Left kidney (tissue), 2 donors: ENCODE data around the gene AKAP13. TPM values are rescaled to one million over a fixed set of nuclear protein-coding genes. Genes with fewer than 3 reads are reported as not detected.

Experiments
- DNase-seq: peaks from one replicate; pipeline ENCODE4 v3.0.0-alpha.2; 2013
- polyA plus RNA-seq: library from polyadenylated mRNA; unstranded; fragments of 120-200 nt; gene quantifications from one replicate; pipeline ENCODE4 v1.2.1, GENCODE V29; 2013; ENCODE audit not compliant: insufficient read length

AKAP13 gene
- polyA plus RNA-seq, 1 donor: 101 TPM

DNA sequence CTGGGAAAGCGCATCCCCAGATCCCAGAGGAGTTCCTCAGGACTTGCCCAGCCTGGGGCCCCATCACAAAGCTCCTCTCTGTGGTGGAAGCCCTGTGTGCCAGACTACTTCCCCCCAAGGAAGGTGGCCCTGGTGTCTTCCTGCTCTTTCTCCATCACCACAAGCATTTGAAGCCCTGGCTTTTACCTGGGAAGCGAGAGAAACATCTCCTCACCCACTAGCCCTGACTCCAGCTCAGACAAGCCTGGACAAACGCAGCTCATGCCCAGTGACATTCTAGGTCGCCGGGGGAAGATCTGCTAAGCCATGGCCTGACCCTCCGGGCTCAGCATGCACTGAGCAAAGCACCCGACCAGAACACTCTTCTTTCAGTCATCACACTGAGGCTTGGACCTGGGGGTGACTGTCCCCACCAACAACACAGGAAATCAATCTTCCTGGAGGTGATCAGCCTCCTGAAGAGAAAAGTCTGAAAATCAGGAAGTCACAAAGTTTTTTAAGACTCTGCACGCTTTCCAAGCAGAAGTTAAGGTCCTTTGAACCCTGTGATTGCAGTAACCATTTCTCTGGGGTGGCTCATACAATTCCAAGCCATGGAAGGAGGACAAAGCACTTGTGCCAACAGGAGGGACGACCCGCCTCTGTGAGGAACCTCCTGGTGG lies 373.5 kb downstream of the AKAP13 start:
- no peak for DNase-seq

DNA sequence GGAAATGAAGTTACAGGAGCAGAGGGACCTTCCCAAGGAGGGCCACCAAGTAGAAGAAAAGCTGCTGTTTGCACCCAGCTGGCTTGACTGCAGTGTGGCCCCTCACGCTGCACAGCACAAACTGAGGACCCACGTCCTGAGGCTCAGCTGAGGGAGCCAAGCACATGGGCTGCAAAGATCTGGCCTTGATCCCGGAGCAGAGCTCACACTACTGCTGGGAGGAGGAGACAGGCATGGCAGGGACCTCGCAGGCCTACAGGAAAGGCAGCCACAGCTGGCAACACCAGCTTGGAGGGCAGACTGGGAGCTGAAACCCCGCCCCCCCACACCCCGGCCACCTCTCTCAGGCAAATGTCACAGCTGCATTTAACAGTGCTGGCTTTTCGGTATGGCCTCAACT lies 374.6 kb downstream of the AKAP13 start:
- DNase-seq: no peak

DNA sequence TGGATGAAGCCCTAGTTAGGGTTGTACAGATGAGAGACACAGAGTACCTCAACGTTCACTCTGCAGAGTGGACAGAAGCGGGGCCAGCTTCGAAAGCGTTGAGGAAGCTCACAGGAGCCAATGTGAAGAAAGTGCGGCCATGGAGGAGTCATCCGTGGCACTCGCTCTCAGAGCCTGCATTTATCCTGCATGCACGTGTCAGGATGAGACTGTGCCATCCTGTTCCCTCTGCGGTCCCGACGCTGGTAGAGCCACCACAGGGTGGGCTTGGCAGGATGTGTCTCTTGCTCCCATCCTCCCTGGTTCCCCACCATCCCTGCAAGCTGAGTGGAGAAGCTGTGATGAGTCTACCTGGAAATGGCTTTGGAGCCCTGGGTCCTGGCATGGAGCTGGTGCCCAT lies 375.1 kb downstream of the AKAP13 start:
- no peak for DNase-seq

DNA sequence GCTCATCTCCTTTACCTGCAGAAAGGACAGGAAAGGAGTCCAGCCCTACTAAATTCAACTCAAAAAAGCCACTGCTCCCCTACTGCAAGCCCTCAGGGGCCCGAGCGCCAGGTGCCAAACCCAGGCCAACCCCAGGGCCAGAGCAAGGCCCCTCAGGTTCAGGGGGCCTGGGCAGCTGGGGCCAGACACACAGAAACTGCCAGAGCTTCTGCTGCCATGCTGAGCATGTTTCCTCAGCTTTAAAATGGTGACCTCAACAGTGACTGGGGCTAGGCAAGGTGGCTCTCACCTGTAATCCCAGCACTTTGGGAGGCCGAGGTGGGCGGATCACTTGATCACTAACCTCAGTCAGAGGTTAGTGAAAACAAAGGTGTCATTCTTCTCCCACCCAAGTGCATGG lies 375.5 kb downstream of the AKAP13 start:
- no peak for DNase-seq

DNA sequence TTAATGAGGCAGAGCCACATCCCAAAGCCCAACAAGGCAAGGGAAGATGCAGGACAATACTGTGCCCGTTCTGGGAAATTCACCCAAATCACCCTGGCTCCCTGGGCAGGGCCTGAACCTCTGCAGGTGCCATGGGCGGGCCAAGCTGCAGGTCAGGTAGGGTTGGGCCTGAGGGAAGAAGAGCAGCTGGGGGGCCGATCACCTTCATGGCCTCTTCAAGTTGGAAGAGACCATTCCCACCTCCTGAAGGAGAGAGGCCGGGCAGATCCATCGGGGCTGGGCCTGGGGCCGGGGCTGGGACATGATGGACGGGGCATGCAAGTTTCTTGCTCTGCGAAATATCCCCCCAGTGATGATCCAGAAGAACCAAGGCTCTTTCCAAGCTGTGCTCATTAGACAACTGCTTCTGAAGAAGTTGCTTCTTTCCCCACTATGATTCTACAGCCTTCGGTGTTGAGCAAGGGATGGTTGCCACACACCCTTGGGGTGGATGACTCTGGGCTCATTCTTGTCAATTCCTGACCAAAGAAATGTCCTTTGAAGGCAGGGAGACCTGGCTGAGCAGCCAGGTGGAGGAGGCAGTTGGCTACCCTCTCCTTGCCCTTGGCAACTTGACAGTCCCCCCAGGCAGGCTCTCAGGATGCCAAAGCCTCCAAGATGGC lies 376.1 kb downstream of the AKAP13 start:
- no peak for DNase-seq

DNA sequence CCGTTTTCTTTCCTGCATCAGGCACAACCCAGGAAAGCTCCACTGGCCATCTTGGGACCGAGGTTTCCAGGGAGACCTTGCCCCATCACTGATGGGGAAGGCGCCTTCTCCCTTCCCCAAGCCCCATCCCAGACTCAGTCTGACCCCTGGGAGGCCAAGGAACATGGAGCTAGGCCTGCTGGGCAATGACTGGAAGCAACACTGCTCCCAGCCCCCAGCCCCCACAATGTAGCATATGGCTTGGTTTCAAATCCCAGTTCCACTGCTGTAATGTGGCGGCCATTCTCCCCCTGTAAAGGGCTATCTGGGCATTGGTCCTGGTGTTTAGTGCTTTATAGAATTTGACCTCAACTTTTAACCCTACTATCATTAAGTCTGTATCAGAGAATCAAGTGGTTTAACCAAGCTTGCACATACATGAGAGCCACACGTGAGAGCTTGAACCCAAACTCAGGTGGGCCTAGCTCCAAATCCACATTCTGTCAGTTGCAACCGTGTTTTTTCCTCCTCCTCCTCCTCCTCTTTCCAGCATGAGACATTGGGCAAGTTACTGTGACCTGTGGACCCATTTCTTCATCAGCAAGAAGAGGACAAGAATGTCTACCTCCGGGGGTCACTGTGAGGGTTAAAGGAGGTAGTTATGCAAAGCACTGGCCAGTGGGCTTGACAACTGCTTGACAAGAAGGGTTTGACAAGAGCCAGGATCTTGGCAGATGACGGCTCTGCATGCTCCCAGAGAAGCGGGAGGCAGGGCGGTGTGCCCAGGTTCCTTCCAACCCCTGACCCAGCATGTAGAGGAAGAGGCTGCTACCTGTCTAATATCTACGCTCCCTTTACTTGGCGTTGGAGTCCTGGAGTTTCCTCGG lies 376.9 kb downstream of the AKAP13 start:
- DNase-seq: no peak

DNA sequence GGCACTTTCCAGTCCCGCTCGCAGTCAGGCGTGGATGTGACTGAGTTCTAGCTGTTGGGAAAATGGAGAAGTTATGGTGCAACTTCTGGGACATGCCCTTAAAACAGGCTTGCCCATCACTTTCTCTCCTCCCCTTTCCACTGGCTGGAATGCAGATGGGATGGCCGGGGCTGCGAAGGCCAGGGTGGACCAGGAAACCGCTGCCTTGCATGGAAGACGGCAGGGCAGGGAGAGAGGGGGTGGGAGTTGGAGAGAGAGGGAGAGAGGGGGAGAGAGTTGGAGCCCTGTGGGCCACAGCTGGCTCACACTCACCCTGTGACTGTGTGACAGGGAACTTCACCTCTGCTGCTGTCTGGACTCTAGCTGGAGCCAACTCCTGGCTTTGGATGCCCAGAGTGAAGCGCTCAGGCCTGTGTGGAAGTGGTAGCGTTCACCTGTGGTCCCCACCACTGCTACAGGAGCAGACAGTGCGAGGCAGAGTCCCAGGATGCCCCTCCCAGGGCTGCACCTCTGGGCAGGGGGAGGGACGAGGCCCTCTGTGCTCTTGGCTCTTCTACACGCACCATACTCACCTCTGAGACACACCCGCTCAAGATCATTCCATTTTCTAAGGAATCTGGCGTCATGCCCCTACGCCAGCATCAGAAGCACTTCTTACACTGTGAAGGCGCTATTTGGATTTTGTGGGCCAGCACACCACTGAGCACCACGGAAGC lies 377.7 kb downstream of the AKAP13 start:
- DNase-seq: no peak

DNA sequence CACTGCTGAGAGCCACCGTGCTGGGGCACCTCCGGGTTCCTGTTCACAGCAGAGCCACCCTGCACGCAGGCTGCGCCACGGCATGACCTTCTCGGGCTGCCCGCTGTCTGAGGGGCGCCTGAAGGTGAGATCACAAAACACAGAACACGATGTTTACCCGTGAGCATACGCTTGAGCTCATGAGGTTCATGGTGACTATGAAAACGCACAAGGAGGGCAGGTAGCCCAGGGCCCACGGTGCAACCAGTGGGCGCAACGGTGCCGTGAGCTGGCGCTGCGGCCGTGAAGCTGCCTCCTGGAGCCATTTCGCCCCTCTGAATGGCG lies 378.2 kb downstream of the AKAP13 start:
- no peak for DNase-seq

DNA sequence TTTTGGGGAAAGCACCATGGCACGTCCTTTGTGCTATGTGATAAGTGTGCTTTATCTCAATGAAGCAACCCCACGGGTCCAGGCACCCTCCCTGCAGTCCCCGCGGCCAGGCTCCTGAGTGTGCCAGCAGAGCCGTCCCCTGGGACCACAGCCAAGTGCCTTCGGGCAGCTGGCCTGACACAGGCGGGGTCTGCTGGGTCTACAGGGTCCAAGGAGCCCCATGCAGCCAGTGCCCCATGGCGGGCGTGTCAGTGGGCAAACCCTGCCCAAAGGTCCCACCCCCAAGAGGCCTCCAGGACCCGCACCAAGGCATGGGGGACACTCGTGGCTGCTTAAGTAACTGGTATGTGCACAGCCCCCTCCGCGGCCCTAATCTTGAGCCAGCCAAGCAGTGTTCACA lies 379.0 kb downstream of the AKAP13 start:
- no peak for DNase-seq

DNA sequence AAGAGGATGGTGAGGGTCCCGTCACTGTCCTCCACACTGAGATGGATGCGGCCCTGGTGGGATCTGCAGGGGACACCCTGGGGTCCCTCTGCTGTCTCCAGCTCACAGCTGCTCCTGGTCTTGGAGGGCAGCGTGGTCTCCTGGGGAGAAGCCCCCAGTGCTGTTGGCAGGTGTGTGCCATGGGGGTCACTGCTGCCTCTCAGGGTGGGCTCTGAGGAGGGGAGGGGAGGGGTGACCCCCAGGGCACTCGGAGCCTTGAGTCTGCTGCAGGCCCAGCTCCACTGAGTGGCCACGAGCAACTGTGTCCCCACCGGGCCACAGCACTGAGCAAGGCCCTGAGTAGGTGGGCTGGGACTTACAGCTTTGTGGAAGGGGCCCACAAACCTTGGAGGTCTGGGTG lies 379.6 kb downstream of the AKAP13 start:
- DNase-seq: no peak

DNA sequence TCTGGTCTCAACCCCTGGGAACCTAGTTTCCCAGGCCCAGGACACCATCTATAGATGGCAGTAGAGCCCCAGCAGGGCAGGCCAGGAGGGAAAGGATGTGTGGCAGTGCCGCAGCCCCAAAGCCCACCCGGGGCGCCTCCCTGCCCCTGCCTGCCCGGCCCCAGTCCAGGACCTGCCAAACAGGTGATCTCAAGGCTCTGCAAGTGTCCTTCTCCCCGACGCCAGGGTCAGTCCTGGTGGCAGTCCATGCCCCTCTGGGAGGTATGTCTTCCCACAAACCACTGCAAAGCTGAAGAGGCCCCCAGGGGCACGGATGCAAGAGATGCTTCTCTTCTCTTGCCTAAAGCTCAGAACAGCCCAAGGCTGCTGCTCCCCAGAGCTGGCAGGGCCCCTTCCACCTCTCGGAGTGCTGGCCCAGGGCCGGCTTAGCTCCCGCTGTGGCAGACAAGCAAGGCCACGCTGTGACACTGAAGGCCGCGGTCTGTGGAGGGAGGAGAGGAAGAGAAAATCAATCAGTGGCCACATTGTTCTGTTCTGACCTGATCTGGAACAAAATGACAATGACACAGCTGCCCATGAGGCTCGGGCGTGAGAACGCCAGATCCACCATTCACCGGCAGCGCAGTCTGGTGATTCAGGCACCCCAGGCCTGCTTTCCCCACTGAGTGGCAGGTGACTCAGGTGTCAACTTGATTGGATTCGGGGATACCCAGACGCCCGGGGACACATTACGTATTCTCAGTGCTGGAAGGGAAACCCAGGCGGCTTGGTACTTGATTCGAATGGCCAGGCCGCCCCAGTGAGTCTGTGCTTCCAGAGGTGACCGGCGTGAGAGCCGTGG lies 380.3 kb downstream of the AKAP13 start:
- no peak for DNase-seq

DNA sequence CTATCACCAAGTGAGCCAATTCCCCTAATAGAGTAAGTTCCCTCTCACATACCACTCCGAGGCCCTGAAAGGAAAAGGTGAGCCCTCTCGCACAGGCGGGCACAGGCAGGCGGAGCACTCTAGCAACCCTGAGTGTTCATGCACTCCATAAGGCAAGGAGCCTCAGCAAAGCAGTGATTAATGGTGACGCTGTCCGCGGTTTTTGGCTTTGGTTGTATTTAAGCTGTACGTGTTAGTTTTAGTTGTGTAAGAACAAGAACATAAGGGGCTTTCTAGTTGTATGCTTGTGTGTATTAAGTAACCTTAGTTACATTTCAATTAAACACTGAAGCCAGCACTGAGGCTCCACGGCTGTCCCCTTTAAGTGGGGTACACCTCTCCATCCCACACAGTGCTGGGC lies 381.2 kb downstream of the AKAP13 start:
- DNase-seq: no peak

DNA sequence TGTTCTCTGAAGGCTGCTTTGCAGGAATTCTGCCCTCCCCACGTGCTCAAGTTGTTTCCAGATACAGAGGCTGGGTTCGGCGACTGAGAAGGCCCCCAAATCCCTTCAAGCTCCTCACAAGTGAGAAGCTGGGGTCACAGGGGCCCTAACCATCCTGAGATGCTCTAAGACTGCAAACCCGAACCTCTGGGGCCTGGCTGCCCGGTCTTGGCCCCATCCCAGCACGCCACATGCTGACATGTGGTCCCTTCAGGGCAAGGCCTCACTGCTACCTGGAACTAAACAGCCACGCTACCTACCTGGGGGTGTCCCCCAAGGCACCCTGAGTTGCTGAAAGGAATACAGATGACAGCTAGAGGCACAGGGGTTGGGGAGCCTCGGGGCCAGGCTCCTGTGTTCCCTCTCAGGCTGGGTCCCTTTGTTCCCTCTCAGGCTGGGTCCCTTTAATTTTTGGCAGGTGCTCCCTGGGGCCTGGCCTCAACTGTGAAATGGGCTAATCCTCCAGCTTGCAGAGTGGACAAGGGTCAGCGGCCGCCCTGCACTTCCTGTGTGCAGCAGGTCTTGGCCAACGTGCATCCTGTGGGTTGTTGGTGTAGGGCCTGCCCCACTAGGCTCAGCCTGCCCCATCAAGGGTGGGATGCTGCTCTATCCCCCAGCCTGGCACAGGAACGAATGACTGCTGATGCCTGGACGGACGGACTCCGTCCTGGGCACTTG lies 381.8 kb downstream of the AKAP13 start:
- DNase-seq: no peak

DNA sequence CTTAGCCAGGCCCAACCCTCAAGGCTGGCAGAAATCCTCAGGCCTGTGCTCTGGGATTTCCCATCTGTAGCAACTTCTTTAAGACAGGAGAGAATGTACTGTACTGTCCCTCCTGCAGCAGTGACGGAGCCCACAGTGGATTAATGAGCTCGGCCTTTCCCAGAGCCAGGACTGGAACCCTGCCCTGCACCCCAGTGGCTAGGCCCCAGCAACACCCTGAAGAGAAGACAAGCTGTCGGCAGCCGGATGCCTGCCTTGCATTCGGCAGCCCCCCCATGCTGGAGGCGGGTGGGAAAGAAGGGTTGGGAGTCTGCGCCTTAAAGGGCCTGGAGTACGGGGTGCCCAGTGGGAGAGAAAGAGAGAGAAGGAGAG lies 382.3 kb downstream of the AKAP13 start:
- DNase-seq: no peak

DNA sequence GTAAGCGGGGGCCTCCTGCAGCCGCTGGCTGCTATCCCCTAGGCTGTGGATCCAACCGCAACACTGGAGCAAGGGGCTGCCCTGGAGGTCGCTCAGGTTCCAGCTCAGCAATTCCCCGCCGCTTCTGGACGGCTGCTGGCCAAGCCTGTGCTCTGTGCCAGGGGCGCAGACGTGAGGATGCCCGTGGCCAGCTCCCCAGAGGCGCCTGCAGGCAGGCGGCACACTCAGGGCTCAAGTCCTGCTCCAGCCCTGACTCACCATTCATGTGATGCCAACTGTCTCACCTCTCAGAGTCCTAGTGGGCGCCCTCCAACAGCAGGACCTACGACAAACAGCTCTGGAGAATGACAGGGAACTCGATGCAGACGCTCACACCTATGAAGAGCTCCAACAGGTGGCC lies 382.8 kb downstream of the AKAP13 start:
- DNase-seq: no peak

DNA sequence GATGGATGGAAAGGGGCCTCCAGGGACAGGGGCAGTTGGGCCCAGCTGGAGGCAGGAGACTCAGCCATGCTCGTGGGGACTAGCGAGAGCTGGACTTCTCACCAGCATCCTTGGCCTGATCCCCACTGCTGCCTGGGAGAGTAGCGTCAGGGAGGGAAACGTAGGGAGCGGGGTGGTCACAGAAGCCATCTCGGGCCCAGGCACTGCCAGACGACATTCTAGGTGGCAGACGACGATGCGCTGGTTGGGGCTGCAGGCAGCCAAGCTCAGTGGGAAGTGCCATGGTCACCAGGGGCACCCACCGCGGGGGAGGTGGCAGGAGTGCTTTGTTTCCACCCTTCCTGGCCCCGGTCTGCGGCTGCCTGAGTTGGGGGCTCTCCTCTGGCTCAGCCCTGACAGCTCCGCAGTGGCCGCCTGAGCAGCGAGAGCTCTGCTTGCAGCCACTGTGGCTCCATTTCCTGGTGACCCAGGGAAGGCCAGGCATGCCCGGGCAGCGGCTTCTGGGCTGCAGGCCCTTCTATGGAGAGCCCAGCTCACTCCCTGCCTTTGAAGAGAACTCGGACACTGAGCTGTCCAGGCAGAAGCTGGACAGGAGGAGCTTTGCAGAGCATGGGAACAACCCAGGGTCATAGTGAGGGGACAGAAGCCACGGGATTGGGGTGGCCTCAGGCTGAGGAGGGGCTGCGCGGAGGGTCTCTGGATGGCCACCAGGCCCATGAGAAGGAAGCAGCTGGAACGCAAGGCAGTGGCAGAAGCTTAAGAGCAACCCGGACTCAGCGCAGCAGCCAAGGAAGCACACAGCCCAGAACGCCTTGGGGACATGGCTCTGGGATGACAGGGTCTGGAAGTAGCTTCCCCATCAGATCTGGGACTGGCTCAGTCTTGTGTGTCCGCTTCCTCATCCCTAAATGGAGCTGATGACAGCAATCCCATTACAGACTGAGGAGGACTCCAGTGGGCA lies 383.6 kb downstream of the AKAP13 start:
- no peak for DNase-seq

DNA sequence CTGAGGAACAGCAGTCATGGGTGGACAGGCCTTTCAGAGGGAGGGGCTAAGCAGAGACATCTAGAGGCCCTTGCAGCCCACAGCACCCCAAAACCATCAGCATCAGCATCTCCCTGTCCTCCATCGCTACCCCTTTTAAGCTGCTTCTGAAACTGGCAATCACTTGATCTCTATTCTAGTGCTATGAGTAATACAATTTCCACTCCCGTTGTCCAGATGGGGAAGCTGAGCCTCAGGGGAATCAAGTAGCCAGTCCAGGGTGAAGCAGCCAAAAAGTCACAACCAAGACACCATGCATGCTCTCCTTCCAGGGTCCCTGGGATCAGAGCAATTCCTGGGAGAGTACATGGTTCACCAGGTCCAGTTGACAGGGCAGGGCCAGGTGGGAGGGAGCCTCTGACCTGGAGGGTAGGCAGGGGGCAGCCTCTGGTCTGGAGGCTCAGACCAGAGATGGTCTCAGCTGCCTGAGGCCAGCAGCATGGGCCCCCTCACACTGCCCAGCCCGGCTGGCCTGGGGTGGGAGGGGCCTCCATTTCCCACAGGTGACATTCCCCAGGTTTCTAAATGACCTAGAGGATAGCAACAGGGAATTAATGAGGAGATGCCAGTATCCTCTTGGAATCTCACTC lies 384.4 kb downstream of the AKAP13 start:
- DNase-seq: no peak

DNA sequence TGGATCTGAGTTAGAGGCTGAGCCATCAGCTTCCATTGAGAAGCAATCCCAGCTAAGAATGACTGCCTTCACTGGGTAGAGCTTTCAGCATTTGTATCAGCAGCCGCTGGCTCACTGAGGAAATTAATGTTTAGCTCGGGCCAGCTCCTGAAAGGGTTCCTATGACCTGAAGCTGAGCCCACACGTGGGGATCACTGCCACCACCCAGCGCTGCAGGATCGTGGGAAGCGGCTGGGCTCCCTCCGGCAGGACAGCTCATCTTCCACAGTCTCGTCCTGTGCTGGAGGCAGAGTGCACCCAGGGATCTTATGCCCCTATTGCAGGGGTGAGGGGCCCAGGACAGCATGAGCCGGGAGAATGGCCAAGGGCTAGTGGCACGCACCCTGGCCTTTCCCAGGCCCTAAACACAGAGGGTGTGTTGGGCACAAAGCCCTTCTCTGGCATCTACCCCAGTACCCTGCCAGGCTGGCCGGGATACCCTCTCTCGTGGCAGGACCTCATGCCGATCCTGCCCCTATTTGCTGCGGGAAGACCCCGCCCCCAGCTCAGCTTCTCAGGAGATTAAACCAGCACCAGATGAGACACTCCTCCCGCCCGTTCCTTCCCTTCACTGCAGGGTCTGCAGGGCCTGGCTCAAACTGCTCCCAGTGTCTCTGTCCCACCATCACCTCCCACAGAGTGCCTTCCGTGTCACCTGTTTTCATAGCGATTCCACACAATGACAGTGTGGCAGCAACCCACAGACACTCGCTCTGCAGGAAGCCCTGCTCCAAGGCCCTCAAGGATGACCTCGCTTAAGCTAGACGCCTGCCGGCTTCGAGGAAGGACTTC lies 385.8 kb downstream of the AKAP13 start:
- DNase-seq: no peak
